GM21717 (cell line): ENCODE measurements around the gene UQCRH.
"Not testable (repeated sequence)": the region's sequence is repeated elsewhere in the genome, so short reads cannot be mapped to it uniquely, and the experiment has no call there.

ENCODE experiments used
- ATAC-seq: cut with Tn5 transposase; IDR thresholded peaks from one replicate; pipeline ENCODE4 v1.9.1; 2021; ENCODE audit warnings: mild to moderate bottlenecking, moderate library complexity; ENCODE audit not compliant: unreplicated experiment

UQCRH gene

GRCh38 chr1:46331786-46332540 is 28.5 kb downstream of the UQCRH start:
- peak; percentile 49 for ATAC-seq

GRCh38 chr1:46333300-46334029 is 30.0 kb downstream of the UQCRH start:
- ATAC-seq: peak; percentile 61

GRCh38 chr1:46334030-46334384 is 30.5 kb downstream of the UQCRH start:
- peak; percentile 9 for ATAC-seq

GRCh38 chr1:46335081-46335480 is 31.6 kb downstream of the UQCRH start:
- no peak for ATAC-seq

- not testable (repeated sequence) for ATAC-seq
Observed at GRCh38 chr1:46337409-46337808, 33.9 kb downstream of the UQCRH start.

- ATAC-seq: peak; percentile 80
Observed at GRCh38 chr1:46340404-46341221, 37.1 kb downstream of the UQCRH start, which contains the start of gene NSUN4. TSS of gene NSUN4 (plus strand) at chr1:46340807. CDS start at chr1:46340827, 20 bp downstream.

- ATAC-seq: no peak
Observed at GRCh38 chr1:46341222-46342083, 38.0 kb downstream of the UQCRH start.

GRCh38 chr1:46342084-46342656 is 38.7 kb downstream of the UQCRH start:
- ATAC-seq: no peak

GRCh38 chr1:46342677-46343350 is 39.3 kb downstream of the UQCRH start:
- ATAC-seq: no peak

GRCh38 chr1:46343351-46343695 is 39.8 kb downstream of the UQCRH start:
- ATAC-seq: no peak

- no peak for ATAC-seq
Observed at GRCh38 chr1:46343705-46344104, 40.2 kb downstream of the UQCRH start.

GRCh38 chr1:46344481-46344880 is 41.0 kb downstream of the UQCRH start:
- no peak for ATAC-seq

- no peak for ATAC-seq
Observed at GRCh38 chr1:46345281-46345680, 41.8 kb downstream of the UQCRH start.

GRCh38 chr1:46352363-46352762 is 48.9 kb downstream of the UQCRH start:
- no peak for ATAC-seq

- not testable (repeated sequence) for ATAC-seq
Observed at GRCh38 chr1:46355920-46356319, 52.4 kb downstream of the UQCRH start.

- ATAC-seq: no peak
Observed at GRCh38 chr1:46362158-46362557, 58.7 kb downstream of the UQCRH start.

- no peak for ATAC-seq
Observed at GRCh38 chr1:46363121-46363520, 59.6 kb downstream of the UQCRH start.

GRCh38 chr1:46364612-46365011 is 61.1 kb downstream of the UQCRH start:
- no peak for ATAC-seq

- not testable (repeated sequence) for ATAC-seq
Observed at GRCh38 chr1:46365796-46366195, 62.3 kb downstream of the UQCRH start.
